GM12875 (cell line): Measurements from ENCODE around the gene CYP2A6.
A peak's percentile ranks its signal among the peaks of the same experiment; 100 is the strongest.

ENCODE experiments used
- H3K4me3 ChIP-seq: one replicate; pipeline ENCODE4 v1.5.1; 2011; ENCODE audit warnings: low read depth, low read length, control low read depth
- TF ChIP-seq, protein P1 (sequence below): IDR thresholded peaks from 2 replicates; pipeline ENCODE4 v1.5.1; 2011; ENCODE audit warnings: low read depth, mild to moderate bottlenecking, control low read depth, inconsistent platforms, low read length, moderate library complexity, borderline replicate concordance; ENCODE audit not compliant: insufficient read depth

CYP2A6 gene

GRCh38 chr19:40805258-40805868, 44.9 kb downstream of the CYP2A6 start:
- TF ChIP-seq, protein P1, sequence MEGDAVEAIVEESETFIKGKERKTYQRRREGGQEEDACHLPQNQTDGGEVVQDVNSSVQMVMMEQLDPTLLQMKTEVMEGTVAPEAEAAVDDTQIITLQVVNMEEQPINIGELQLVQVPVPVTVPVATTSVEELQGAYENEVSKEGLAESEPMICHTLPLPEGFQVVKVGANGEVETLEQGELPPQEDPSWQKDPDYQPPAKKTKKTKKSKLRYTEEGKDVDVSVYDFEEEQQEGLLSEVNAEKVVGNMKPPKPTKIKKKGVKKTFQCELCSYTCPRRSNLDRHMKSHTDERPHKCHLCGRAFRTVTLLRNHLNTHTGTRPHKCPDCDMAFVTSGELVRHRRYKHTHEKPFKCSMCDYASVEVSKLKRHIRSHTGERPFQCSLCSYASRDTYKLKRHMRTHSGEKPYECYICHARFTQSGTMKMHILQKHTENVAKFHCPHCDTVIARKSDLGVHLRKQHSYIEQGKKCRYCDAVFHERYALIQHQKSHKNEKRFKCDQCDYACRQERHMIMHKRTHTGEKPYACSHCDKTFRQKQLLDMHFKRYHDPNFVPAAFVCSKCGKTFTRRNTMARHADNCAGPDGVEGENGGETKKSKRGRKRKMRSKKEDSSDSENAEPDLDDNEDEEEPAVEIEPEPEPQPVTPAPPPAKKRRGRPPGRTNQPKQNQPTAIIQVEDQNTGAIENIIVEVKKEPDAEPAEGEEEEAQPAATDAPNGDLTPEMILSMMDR, result no peak
- H3K4me3 ChIP-seq, result no peak overlapping the region

DNA sequence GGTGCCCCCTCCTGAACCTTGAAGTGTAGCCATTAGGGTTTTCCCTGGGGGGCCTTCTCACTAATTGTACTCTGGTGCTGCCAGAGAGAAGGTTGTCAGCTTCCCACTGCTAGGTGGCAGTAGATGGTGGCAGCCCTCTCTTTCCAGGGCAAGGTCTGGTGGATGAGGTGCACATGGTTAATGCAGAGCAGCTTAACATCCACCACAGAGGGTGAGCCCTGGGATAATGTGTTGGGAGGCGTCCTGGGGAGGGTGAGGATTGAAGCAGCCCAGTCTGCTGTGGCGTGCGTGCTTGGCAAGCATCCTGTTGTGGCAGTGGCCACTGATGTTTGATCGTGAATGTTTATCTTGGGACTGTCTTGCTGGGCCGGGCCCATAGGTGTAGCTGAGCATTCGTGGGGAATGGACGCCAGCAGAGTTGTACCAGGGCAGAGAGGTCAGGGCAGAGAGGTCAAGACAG, 45.4 kb downstream of the CYP2A6 start:
- TF ChIP-seq, protein P1, result no peak
- H3K4me3 ChIP-seq, result no peak overlapping the region

- H3K4me3 ChIP-seq, result no peak overlapping the region
- TF ChIP-seq, protein P1, result no peak
Observed at GRCh38 chr19:40803857-40804782, 46.1 kb downstream of the CYP2A6 start.

DNA sequence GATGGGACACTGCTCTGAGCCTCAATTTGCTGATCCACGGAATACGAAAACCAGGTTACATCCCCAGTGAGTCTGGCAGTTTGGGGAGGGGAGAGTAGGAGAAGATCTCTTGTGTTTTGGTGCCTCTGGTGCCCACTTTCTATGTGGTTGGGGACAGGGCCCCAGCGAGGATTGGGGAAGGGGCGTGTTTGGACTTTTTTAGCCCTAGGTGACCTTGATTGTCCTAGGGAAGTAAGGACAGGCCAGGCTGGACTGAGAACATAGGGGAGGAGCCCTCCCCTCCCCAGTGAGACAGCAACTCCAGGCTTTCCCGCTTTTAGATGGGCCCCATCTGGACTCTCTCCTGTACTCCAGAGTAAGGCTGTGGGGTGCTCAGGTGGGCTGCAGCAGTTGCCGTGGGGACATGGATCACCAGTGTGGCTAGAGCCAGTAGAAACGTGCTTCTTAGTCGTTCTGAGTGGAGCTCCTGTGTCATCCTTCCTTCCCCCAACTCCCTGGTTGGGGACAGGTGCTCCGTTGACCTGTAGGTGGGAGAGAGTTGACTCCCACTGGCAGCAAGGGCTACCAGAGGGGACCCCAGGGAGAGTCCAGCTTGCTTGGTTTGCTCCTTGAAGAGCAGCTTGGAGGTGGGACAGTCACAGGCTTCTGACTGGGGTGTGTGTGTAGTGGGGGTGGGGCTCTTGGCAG, 46.9 kb downstream of the CYP2A6 start:
- H3K4me3 ChIP-seq, result no peak overlapping the region

GRCh38 chr19:40802300-40803169, 47.7 kb downstream of the CYP2A6 start:
- H3K4me3 ChIP-seq, result peak overlapping the region; percentile 41
- TF ChIP-seq, protein P1, result no peak

More for the DNA sequence above, 46.9 kb downstream of the CYP2A6 start:
- TF ChIP-seq, protein P1, result no peak
